Measurements from ENCODE around the gene ENDOV.
A peak's percentile ranks its signal among the peaks of the same experiment; 100 is the strongest.

The ENDOV gene

GRCh38 chr17:80414803-80415625 is at the start of gene ENDOV:
ENDOV (plus strand) TSS chr17:80415167; CDS start chr17:80415195, 28 bp downstream.
- peak; percentile 90 for DNase-seq (ENCODE audit: low read depth)

GRCh38 chr17:80365983-80366382 is 49.0 kb upstream of the ENDOV start:
- no peak for DNase-seq (ENCODE audit: low read depth)

GRCh38 chr17:80367503-80367902 is 47.5 kb upstream of the ENDOV start:
- no peak for DNase-seq (ENCODE audit: low read depth)

GRCh38 chr17:80371196-80371595 is 43.8 kb upstream of the ENDOV start:
- DNase-seq (ENCODE audit: low read depth) = no peak

GRCh38 chr17:80372456-80372855 is 42.5 kb upstream of the ENDOV start:
- no peak for DNase-seq (ENCODE audit: low read depth)

DNA sequence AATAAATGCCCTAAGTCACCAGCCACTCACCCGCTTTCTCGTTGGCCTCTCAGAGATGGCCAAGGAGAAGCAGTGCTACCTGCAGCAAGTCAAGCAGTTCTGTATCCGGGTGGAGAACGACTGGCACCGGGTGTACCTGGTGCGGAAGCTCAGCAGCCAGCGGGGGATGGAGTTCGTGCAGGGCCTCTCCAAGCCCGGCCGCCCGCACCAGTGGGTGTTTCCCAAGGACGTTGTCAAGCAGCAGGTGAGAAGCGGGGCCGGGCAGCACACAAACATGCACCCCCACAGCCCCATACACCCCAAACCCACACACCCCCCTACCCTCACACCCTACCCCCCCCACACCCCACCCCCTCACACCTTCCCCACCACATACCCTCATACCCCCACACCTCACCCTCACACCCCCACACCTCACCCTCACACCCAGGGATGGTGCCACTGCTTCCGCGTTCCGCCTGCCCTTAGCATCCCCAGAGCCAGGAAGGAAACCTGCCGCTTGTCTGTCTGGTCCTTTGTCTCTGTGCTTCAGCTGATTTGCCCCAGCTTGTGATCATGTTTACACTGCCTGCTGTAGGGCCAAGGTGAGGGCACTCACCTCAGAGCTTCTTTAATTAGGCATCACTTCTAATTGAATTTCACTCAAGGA is 41.9 kb upstream of the ENDOV start:
- DNase-seq (ENCODE audit: low read depth) = no peak

GRCh38 chr17:80374039-80374731 is 40.8 kb upstream of the ENDOV start:
- DNase-seq (ENCODE audit: low read depth) = no peak

GRCh38 chr17:80374732-80375585 is 40.0 kb upstream of the ENDOV start:
- DNase-seq (ENCODE audit: low read depth) = no peak

- DNase-seq (ENCODE audit: low read depth) = no peak
These were observed 38.4 kb upstream of the ENDOV start for GRCh38 chr17:80376531-80376930.

GRCh38 chr17:80377798-80378197 is 37.2 kb upstream of the ENDOV start:
- DNase-seq (ENCODE audit: low read depth) = no peak

DNA sequence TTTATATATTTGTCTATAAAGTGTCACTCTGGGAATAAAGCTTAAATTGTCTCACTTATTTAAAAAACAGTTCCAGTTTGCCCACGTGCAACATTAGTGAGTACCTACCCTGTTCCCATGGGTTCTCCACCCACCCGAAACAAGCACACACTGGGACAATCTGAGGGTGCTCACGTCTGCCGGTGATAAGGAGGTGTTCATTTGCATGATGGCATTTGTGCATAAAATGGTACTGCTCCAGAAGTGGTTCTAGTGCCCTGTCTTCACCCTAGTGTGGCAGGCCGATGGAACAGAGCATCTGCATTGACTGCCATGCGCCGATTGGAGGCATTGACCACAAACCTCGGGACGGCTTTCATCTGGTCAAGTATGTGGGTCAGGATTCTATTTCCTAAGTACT is 35.6 kb upstream of the ENDOV start:
- no peak for DNase-seq (ENCODE audit: low read depth)

GRCh38 chr17:80380068-80380467 is 34.9 kb upstream of the ENDOV start:
- no peak for DNase-seq (ENCODE audit: low read depth)

GRCh38 chr17:80380555-80381002 is 34.4 kb upstream of the ENDOV start:
- no peak for DNase-seq (ENCODE audit: low read depth)

GRCh38 chr17:80381416-80381923 is 33.5 kb upstream of the ENDOV start:
- DNase-seq (ENCODE audit: low read depth) = no peak

- no peak for DNase-seq (ENCODE audit: low read depth)
These were observed 32.5 kb upstream of the ENDOV start for GRCh38 chr17:80382446-80382845.

DNA sequence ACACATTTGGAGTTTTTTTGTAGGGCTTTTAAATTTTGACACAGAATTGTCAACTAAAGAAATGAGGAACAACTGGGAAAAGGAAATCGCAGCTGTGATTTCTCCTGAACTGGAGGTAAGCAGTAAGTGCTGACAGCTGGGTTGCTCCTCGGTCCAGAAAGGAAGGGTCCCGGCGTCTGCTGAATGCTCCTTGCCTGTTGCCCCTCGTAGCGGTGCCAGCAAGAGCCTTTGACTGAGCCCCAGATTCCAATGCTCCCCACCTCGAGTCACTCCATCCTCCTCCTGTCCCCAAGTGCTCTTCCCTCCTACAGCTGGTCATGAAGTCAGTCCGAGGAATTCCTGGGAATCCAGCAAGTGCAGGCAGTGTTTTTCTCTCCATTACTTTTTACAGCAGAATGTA is 32.0 kb upstream of the ENDOV start:
- no peak for DNase-seq (ENCODE audit: low read depth)

DNA sequence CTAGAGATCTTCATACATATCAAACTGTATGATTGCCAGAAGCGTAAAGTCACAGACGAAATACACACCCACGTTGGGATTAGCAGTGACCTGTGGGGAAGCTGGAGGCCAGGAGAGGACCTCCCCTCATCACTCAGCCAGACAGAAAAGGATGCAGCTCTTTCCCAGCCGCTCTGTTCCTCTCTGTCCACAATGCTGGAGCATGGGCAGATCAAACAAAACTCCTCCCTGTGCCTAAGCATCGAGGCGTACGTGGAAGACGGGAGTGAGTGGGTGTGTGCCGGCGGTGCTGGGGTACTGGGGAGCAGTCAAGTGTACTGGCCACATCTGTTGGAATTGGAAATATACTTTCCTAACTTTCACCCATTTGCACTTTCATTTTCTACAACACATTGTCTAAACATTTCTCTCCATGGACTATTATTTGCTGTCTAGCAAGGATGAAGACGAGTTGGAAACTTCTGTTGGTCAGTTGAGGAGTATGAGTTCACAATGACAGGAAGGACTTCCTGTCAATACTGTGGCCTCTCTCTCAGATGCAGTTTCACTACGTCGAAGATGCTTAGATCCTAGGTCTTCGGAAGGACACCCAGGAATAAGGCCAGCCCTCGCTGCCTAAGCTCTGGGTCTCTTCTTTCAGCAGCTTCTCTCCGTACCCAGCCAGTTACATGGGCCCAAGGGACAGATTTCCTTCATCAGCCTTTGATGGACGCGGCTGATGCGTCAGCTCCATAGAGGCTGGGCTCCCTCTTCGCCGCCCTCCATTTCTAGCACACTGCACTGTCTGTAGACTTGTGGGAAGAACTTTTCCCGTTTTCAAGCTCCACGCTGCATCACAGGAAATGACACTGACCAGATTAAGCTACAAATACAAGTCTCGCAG is 30.6 kb upstream of the ENDOV start:
- no peak for DNase-seq (ENCODE audit: low read depth)

DNA sequence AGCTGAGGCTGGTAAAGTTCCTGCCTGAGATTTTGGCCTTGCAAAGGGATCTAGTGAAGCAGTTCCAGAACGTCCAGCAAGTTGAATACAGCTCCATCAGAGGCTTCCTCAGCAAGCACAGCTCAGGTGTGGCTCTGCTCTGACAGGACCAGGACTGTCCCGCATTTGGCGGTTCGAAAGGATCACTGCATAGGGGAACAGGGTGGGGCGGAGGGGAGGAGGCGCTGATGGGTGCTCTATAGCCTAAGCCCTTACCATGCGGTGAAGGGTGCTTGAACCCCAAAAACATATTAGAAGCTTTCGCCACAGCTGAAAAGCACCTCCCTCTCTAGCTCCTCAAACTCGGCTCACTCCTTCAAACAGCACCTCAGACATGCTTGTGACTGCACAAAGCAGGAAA is 29.9 kb upstream of the ENDOV start:
- DNase-seq (ENCODE audit: low read depth) = no peak

- DNase-seq (ENCODE audit: low read depth) = no peak
These were observed 28.6 kb upstream of the ENDOV start for GRCh38 chr17:80386341-80386740.

- DNase-seq (ENCODE audit: low read depth) = no peak
These were observed 27.9 kb upstream of the ENDOV start for GRCh38 chr17:80387071-80387470.

DNA sequence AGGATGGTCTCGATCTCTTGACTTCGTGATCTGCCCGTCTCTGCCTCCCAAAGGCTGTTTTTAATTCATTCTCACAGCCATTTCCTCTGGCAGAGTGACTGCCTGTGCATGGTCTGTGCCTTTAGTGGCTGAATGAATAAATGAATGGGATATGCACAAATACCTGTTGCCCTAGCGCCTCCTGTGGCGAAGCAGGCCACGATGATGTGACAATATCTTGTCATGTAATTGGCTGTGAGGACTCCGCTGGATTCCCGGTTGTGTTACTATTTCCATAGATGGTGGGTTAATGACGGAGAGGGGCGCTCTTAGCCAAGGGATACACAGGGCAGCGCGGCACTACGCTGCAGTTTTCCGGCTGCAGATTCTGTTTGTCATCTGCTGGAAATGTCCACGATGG is 26.8 kb upstream of the ENDOV start:
- no peak for DNase-seq (ENCODE audit: low read depth)

Data from activated gamma-delta T cell treated with anti-CD3 and anti-CD28 coated beads, Interleukin-2, amount 50 U/mL, for 16 hours (primary cell).